IPS-18a (cell line): Measurements from ENCODE around the gene SH3BGRL2.

Experiments
- H3K27ac ChIP-seq: one replicate; pipeline ENCODE4 v1.5.1; 2013; ENCODE audit warnings: low read length
- H3K27me3 ChIP-seq: one replicate; pipeline ENCODE4 v1.6.1; 2013; ENCODE audit warnings: mild to moderate bottlenecking, low read length; ENCODE audit not compliant: control insufficient read depth, insufficient read depth
- H3K36me3 ChIP-seq: one replicate; pipeline ENCODE4 v1.6.1; 2013; ENCODE audit warnings: low read depth, low read length; ENCODE audit not compliant: control insufficient read depth
- H3K4me1 ChIP-seq: one replicate; pipeline ENCODE4 v1.6.1; 2013; ENCODE audit warnings: low read depth, low read length; ENCODE audit not compliant: control insufficient read depth
- H3K4me3 ChIP-seq: one replicate; pipeline ENCODE4 v1.5.1; 2013; ENCODE audit warnings: low read length
- H3K9ac ChIP-seq: one replicate; pipeline ENCODE4 v1.6.1; 2013; ENCODE audit warnings: mild to moderate bottlenecking, low read length, moderate library complexity
- H3K9me3 ChIP-seq: one replicate; pipeline ENCODE4 v1.6.1; 2013; ENCODE audit warnings: low read depth, low read length; ENCODE audit not compliant: control insufficient read depth

The SH3BGRL2 gene

GRCh38 chr6:79708095-79708791 lies 77.1 kb downstream of the SH3BGRL2 start:
- Histone ChIP-seq H3K36me3 (no peaks in the 10 kb centered on the region), H3K4me3 (no peak overlapping the region), H3K4me1 (peaks cover 5% of the 10 kb centered on the region), H3K9ac (no peak overlapping the region), H3K27me3 (no peaks in the 10 kb centered on the region), H3K9me3 (no peaks in the 10 kb centered on the region), H3K27ac (no peak overlapping the region)

GRCh38 chr6:79710127-79710526 lies 79.0 kb downstream of the SH3BGRL2 start:
- H3K4me1 ChIP-seq = peaks cover 16% of the 10 kb centered on the region
- H3K9me3 ChIP-seq = no peaks in the 10 kb centered on the region
- no peak overlapping the region for H3K9ac ChIP-seq
- H3K27me3 ChIP-seq = no peaks in the 10 kb centered on the region
- no peaks in the 10 kb centered on the region for H3K36me3 ChIP-seq
- H3K27ac ChIP-seq = no peak overlapping the region
- no peak overlapping the region for H3K4me3 ChIP-seq

- no peaks in the 10 kb centered on the region for H3K36me3 ChIP-seq
- H3K9ac ChIP-seq = no peak overlapping the region
Observed at GRCh38 chr6:79711167-79711566, 80.0 kb downstream of the SH3BGRL2 start.

GRCh38 chr6:79712144-79712543 lies 81.0 kb downstream of the SH3BGRL2 start:
- Histone ChIP-seq H3K4me1 (peaks cover 16% of the 10 kb centered on the region), H3K27me3 (no peaks in the 10 kb centered on the region), H3K9me3 (no peaks in the 10 kb centered on the region), H3K27ac (no peak overlapping the region), H3K4me3 (no peak overlapping the region), H3K9ac (no peak overlapping the region), H3K36me3 (no peaks in the 10 kb centered on the region)

More at GRCh38 chr6:79711167-79711566, 80.0 kb downstream of the SH3BGRL2 start:
- peaks cover 16% of the 10 kb centered on the region for H3K4me1 ChIP-seq
- no peak overlapping the region for H3K27ac ChIP-seq
- H3K4me3 ChIP-seq = no peak overlapping the region
- H3K27me3 ChIP-seq = no peaks in the 10 kb centered on the region
- no peaks in the 10 kb centered on the region for H3K9me3 ChIP-seq

DNA sequence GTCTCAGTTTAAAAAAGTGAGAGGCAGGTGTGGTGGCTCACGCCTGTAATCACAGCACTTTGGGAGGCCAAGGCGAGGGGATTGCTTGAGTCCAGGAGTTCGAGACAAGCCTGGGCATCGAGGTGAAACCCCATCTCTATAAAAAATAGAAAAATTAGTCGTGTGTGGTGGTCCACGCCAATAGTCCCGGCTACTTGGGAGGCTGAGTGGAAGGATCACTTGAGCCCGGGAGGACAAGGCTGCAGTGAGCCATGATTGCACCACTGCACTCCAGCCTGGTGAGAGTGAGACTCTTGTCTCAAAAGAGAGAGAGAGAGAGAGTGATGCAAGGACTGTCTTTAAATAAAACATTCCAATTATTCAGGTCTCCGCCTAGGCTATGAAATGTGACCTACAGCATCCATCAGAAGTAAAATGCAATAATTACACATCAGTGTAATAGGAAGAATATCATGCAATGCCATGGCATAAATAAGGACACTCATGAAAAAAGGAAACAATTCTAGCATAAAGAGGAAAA lies 81.5 kb downstream of the SH3BGRL2 start:
- Histone ChIP-seq H3K27ac (no peak overlapping the region), H3K4me3 (no peak overlapping the region), H3K36me3 (no peaks in the 10 kb centered on the region), H3K4me1 (peaks cover 15% of the 10 kb centered on the region), H3K9me3 (no peaks in the 10 kb centered on the region), H3K9ac (no peak overlapping the region), H3K27me3 (no peaks in the 10 kb centered on the region)

DNA sequence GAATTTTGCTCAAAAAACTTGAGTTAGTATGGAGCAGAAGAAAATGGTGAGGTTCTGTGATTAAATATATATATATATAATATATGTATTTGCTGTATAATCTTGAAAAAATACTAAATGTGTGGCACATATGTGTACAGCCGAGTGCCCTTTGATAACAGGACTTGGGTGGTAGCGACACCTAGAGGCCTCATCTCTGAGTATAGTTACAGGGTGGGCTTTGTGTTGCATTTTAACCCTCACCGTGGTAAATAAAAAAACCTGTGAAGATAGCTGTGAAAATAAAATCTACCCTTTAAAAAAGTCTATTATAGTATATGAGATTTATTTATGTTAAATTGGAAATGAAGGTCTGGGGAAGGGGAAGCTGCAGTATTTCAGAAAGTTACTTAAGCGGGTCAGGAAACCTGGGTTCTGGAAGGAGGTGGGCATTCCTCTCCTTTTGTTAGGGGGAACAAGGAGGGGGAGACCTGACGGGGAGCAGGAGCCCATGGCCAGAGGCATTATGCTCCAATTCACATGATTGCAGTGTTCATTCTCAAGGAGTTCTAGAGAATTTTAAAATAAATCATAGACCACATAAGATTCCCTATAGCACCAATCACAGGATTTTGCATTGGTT lies 82.7 kb downstream of the SH3BGRL2 start:
- H3K4me3 ChIP-seq = no peak overlapping the region
- no peaks in the 10 kb centered on the region for H3K27me3 ChIP-seq
- no peak overlapping the region for H3K9ac ChIP-seq
- no peak overlapping the region for H3K27ac ChIP-seq
- no peaks in the 10 kb centered on the region for H3K9me3 ChIP-seq
- no peaks in the 10 kb centered on the region for H3K36me3 ChIP-seq
- peaks cover 10% of the 10 kb centered on the region for H3K4me1 ChIP-seq

DNA sequence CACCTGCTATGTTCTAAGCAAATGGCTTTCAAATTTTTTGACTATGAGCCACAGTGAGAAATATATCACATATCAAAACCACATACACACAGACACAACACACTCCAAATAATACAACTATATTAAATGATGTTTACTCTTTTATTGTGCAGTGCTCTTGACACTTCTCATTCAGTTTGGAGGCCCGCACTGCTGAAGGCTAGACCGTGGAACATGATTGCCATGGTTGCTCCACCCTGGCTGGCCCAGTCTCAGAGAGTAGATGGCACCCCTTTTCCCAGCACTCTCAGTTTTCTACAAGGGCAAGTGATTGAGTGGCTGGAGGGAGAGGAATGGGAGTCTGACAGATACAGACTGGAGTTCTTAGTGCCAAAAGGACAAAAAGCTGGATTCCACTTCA lies 86.9 kb downstream of the SH3BGRL2 start:
- Histone ChIP-seq H3K9ac (no peak overlapping the region), H3K4me1 (peaks cover 10% of the 10 kb centered on the region), H3K9me3 (no peaks in the 10 kb centered on the region), H3K4me3 (no peak overlapping the region), H3K27me3 (no peaks in the 10 kb centered on the region), H3K36me3 (no peaks in the 10 kb centered on the region), H3K27ac (no peak overlapping the region)

GRCh38 chr6:79718509-79719247 lies 87.5 kb downstream of the SH3BGRL2 start:
- no peak overlapping the region for H3K27ac ChIP-seq
- no peaks in the 10 kb centered on the region for H3K27me3 ChIP-seq

GRCh38 chr6:79719248-79719960 lies 88.3 kb downstream of the SH3BGRL2 start:
- no peak overlapping the region for H3K27ac ChIP-seq
- H3K36me3 ChIP-seq = no peaks in the 10 kb centered on the region
- H3K9ac ChIP-seq = no peak overlapping the region
- peaks cover 6% of the 10 kb centered on the region for H3K4me1 ChIP-seq
- no peak overlapping the region for H3K4me3 ChIP-seq
- no peaks in the 10 kb centered on the region for H3K9me3 ChIP-seq
- H3K27me3 ChIP-seq = no peaks in the 10 kb centered on the region

More at GRCh38 chr6:79718509-79719247, 87.5 kb downstream of the SH3BGRL2 start:
- no peak overlapping the region for H3K9ac ChIP-seq
- H3K36me3 ChIP-seq = no peaks in the 10 kb centered on the region
- H3K4me3 ChIP-seq = no peak overlapping the region
- no peaks in the 10 kb centered on the region for H3K9me3 ChIP-seq
- peaks cover 10% of the 10 kb centered on the region for H3K4me1 ChIP-seq

DNA sequence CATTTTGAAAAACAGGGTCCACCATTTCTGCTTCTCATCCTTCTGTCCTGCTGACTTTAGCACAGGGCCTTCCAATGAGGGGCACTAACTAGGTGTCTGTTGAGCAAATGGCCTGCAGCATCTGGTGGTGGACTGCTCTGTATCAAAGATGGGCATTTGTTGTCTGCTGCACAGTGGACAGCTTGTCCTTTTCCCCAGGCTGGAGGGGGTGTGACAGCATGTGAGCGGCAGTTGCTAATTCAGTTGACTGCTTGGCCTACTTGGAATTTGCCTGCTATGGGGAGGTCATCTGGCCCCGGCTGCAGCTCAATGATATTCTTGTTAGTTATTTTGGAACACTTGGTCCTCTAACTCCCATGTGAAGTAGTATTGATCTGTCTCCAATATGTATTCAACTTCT lies 93.7 kb downstream of the SH3BGRL2 start:
- Histone ChIP-seq H3K9ac (no peak overlapping the region), H3K9me3 (no peaks in the 10 kb centered on the region), H3K4me3 (no peak overlapping the region), H3K4me1 (no peaks in the 10 kb centered on the region), H3K27ac (no peak overlapping the region), H3K36me3 (no peaks in the 10 kb centered on the region), H3K27me3 (no peaks in the 10 kb centered on the region)

DNA sequence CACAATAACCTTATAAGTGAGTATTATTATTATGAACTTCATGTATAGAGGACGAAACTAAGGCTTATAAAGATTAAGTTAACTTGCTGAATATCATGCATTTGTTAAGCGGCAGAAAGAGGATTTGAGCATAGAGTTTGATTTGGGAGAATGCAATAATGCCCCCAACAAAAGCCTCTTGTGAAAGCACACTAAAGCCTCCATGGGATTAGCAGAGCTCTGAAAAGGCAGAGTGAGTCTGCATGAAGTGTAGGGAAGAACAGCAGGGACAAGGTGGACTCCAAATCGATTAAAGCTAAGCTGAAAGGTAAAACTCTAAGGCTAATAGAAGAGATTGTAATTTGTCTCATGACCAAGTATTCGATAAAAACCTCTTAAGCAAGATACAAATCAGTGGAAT lies 100.3 kb downstream of the SH3BGRL2 start:
- H3K27ac ChIP-seq = no peak overlapping the region
- no peak overlapping the region for H3K9ac ChIP-seq
- H3K4me3 ChIP-seq = no peak overlapping the region
- H3K27me3 ChIP-seq = no peaks in the 10 kb centered on the region
- H3K9me3 ChIP-seq = no peaks in the 10 kb centered on the region
- H3K36me3 ChIP-seq = no peaks in the 10 kb centered on the region
- no peaks in the 10 kb centered on the region for H3K4me1 ChIP-seq
